ENCODE measurements around the gene DSTN.

DSTN gene

GRCh38 chr20:17612287-17612991, 42.6 kb downstream of the DSTN start:
- peak; percentile 19 for DNase-seq (ENCODE audit: low read depth)

GRCh38 chr20:17612992-17613327, 43.1 kb downstream of the DSTN start:
- no peak for DNase-seq (ENCODE audit: low read depth)

GRCh38 chr20:17613328-17614175, 43.7 kb downstream of the DSTN start:
- DNase-seq (ENCODE audit: low read depth): no peak

DNA sequence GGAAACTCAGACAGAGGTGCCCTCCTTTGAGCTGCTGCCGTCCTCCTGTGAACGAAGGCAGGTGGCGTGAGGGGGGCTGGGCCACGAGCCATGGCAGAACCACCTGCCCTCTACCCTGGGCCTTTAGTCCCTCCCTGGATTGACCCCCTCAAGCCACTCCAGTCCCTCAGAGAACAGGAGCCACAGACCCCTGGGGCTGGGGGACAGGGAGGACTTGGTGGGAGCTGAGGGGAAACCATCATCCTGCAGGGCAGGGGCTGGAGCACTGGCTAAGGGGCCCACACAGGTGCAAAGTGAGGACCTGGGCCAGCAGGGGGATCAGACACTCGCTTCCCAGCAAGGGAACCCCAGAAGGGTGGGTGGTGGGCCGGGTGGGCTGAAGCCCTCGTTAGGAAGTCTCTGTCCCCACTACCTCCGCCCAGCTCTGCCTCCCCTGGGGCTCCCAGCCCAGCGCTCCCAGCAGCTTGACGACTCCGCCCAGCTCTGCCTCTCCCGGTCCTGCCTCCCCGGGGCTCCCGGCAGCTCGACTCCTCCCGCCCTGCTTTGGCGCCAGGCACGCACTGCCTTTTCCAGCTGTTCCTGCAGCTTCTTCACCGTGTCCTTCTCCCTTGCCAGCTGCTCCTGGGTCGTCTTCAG, 44.4 kb downstream of the DSTN start:
- DNase-seq (ENCODE audit: low read depth): no peak

GRCh38 chr20:17614812-17615644, 45.2 kb downstream of the DSTN start:
- DNase-seq (ENCODE audit: low read depth): no peak

GRCh38 chr20:17615645-17616479, 46.0 kb downstream of the DSTN start:
- DNase-seq (ENCODE audit: low read depth): no peak

- DNase-seq (ENCODE audit: low read depth): no peak
Observed at GRCh38 chr20:17616480-17617211, 46.8 kb downstream of the DSTN start.

- DNase-seq (ENCODE audit: low read depth): no peak
Observed at GRCh38 chr20:17617212-17617867, 47.5 kb downstream of the DSTN start.

DNA sequence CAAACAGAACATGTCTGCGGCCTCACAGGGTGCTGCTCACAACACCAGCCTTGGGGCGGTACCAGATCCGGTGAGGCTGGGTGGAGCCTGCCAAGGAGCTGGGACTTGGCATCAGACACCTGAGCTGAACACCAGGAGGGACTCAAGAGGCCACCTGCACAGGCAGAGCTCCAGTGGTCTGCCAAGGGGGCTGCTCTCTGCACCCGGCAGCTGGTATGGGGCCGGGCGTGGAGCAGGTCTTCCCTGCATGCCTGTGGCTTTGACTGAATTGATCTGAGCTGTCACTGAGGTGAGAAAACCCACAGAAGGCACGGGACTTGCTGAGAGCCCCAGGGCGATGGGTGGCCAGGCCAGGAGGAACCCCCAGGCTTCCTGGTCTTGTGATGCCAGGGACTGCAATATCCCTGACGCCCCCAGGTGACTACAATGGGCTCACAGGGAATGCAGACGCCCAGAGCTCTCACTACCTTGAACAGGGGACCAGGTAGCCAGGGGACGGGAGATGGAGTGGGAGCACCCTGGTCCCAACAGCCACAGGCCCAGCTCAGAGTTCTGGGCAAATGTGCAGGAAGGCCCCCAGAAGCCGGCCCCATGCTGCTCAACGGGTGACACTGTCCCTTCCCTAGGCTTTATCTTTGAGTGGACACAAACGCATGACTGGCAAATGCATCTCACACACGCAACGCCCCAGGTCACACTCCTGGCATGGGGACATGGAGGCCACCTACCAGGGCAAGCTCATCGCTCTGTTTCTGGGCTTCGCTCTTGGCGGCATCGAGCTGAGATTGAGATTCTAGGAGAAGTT, 48.2 kb downstream of the DSTN start:
- DNase-seq (ENCODE audit: low read depth): no peak

GRCh38 chr20:17618673-17619013, 48.8 kb downstream of the DSTN start:
- DNase-seq (ENCODE audit: low read depth): no peak

- DNase-seq (ENCODE audit: low read depth): no peak
Observed at GRCh38 chr20:17619351-17620093, 49.6 kb downstream of the DSTN start.

DNA sequence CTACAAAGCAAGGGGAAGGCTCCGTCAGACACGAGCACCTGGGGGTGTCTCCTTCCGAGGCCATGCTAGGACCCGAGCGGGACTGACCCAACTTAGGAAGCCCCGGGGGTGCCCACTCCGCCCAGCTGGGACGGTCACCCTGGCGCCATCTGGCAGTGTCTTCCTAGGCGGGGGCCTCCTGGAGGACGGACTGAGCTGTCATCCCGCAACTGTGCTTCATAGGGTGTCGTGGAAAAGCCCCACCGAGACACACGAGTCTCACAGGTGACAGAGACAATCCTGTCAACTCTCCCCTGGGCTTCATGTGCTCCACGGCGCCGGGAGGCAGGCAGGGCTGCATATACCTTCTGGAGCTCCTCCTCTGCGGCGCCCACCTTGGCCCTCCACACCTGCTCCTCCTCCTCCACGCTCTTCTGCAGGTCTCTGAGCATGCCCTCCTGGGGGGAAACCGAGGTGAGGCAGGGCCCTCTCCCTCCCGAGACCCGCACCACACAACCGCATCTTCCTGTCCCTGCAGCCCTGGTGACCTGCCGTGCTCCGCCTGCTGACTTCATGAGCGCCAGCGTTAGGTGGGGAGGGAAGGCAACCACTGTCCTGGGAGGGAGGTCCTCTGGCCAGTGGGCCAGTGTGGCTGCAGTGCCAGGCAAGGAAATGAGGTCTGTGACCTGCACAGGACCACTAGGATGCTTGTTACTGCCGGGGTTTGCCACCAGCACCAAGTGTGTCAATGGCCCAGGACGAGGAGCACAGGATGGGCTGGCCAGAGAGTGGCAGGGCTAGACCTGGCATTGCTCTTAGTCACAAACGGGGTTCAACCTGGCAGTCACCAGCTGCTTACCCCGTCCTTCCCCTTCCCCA, 50.7 kb downstream of the DSTN start:
- no peak for DNase-seq (ENCODE audit: low read depth)

DNA sequence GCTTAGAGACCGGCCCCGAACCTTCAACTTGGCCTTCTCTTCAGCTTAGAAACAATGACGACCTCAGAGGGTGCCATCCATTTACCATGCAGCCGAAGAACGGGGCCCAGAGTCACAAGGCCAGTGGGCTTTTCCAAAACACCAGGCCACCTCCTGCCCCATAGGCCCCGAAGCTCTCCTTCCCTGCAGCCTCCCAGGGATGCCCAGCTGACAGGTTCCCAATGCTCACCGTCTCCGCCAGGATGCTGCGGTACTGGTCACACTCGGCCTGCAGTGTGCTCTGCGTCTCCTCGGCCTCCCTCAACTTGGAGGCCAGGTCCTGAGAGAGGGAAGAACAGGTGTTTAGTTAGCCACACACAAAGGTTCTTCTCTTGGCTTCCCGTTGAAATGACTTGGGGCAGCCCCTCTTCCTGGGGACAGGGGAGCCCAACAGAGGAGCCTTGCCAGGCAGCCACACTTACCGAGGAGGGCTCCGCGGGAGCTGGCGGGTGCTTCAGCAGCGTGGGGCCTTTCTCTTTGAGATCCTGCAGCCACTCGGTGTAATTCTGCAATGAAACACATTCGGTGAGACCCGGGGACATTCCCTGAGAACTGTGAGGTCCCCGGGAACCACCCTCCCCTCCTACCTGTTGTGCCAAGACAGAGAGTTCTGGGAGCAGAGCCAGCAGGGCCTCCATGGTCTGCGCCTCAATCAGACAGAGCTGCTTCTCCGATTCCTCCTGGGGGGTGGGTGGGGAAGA, 51.5 kb downstream of the DSTN start:
- DNase-seq (ENCODE audit: low read depth): no peak

- no peak for DNase-seq (ENCODE audit: low read depth)
Observed at GRCh38 chr20:17622086-17622850, 52.4 kb downstream of the DSTN start.

DNA sequence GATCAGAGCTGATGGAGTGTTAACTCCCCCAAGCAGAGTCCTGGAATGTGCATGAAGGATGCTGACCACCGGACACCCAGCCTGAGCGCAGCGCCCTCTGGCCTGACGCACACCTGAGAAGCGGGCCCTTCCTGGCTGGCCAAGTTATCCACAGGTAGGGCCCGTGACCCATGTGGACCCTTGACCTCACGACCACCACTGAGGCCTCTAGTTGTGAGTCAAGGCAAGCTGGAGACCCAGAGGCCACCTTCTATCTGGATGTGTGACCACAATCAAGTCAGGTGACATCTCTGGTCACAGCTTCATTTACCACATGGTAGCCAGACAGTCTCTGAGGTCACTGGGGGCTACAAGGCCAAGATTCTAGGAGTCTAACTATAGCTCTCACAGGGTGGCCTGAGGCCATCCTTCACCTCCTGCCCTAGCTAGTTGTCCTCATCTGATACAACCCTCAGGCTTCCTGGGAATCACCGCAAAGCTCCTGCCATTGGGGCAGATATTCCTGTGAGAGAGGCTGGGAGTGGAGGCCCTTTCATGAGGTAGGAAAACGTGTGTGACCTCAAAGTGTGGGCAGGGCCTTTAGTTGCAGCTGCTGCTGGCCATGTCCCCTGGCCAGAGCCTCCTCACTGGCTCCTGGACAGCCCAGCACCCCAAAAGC, 53.1 kb downstream of the DSTN start:
- DNase-seq (ENCODE audit: low read depth): no peak

DNA sequence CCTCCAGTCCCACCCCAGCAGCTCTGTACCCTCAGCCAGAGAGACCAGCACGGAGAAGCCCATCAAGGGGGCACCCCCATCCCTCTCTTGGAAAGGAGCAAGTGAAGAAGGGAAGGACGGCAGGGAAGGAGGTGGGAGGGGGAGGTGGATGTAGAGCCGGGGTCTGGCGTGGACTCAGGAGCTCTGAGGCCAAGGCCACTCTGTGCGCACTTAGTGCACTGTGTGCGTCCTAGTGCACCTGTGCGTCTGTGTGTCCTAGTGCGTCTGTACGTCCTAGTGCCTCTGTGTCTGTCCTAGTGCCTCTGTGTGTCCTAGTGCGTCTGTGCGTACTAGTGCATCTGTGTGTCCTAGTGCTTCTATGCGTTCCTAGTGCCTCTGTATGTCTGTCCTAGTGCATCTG, 54.2 kb downstream of the DSTN start:
- no peak for DNase-seq (ENCODE audit: low read depth)
